Medulla oblongata (tissue), 1 donor: Measurements from ENCODE around the gene BMERB1.
A peak's percentile ranks its signal among the peaks of the same experiment; 100 is the strongest.
"Not testable (repeated sequence)": the region's sequence is repeated elsewhere in the genome, so short reads cannot be mapped to it uniquely, and the experiment has no call there.

Experiments used
- DNase-seq: peaks from one replicate; pipeline ENCODE4 v3.0.0-alpha.2; 2015; ENCODE audit errors: extremely low spot score

BMERB1 gene

GRCh38 chr16:15425861-15426260, 8.5 kb upstream of the BMERB1 start:
- no peak for DNase-seq

DNA sequence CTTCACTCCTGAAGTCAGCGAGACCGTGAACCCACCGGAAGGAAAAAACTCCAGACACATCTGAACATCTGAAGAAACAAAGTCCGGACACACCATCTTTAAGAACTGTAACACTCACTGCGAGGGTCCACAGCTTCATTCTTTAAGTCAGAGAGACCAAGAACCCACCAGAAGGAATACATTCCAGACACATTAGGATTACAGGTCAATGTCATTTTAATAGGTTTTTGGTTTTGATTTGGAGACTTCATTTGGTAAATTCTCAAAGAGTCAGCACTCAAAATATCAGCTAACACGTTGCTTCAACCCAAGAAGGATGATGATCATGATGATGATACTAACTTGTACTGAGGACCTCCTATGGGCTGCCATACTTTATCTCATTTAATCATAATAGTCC, 7.6 kb upstream of the BMERB1 start:
- no peak for DNase-seq

DNA sequence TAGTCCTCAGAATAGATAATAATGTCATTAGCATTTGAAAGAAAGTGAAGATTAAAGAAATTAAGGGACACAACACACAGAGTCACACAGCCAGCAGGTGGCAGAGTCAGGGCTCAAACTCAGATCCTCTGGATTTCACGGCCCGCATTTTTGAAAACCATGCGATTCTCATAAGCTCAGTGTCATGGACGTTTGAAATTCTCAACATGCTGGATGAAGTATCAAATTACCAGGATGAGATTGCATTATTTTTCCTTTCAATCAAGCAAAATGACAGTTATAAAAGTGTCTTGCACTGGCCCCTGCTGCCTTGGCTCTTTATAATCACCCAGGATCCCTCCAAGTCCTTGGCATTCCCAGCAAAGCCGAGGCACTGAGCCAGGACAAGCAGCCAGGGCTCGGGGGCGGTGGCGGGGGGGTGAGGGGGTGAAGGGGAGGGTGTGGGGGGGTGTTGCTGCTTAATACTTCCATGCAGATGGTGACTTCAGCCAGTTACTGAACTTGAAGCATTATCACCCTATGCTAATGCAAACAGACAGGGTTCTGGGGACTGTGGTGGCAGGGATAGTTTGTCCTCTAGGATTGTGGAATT, 6.6 kb upstream of the BMERB1 start:
- DNase-seq = peak; percentile 77

DNA sequence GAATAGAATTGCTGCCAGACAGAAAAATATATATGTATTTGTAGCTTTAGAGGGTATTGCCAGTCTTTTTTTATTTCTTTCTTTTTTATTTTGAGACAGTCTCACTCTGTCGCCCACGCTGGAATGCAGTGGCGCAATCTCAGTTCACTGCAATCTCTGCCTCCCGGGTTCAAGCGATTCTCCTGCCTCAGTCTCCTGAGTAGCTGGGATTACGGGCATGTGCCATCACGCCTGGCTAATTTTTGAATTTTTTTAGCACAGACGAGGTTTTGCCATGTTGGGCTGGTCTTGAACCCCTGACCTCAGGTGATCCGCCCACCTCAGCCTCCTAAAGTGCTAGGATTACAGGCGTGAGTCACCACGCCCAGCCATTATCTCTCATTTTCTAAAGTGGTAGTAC, 3.5 kb upstream of the BMERB1 start:
- DNase-seq = not testable (repeated sequence)

DNA sequence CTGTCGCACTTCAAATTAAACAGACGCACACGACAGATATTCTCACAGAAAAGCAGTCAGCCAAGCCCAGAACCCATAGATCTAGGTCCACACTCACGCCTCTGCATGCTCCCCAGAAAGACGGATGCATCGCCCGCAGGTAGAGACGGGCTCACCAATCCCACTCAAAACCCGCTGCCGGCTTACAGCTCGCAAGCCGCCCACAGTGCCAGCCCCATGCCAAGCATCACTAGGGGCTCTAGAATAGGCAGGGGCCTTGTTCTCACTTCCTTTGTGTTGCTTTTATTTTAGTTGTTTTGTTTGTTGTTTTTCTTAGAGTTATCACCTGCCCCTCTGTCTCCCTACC, 336 bp upstream of the BMERB1 start:
- no peak for DNase-seq

GRCh38 chr16:15435216-15435864, 952 bp downstream of the BMERB1 start:
- DNase-seq = no peak

- no peak for DNase-seq
These were observed 4.7 kb downstream of the BMERB1 start for GRCh38 chr16:15439102-15439501.

GRCh38 chr16:15439521-15439920, 5.1 kb downstream of the BMERB1 start:
- DNase-seq = no peak

- no peak for DNase-seq
These were observed 6.5 kb downstream of the BMERB1 start for GRCh38 chr16:15440852-15441251.

- DNase-seq = not testable (repeated sequence)
These were observed 7.8 kb downstream of the BMERB1 start for GRCh38 chr16:15442140-15442539.

GRCh38 chr16:15443753-15444152, 9.4 kb downstream of the BMERB1 start:
- no peak for DNase-seq

DNA sequence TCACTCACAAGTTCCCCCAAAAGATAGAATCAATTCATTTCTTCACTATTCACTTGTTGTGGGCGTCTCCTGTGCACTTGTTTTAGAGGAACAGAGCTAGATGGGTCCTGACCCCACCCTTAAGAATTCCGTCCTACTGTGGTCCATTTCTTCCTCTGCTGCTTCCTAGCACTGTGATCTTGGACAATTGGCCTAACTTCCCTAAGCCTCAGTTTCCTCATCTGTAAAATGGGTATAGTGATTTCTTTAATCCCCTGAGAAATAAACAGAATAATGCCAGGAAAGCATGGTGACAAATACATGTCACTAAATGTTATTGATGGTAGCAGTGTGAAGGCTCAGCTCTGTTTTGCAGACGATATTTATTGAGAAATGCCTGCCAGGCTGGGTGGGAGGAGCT, 9.9 kb downstream of the BMERB1 start:
- no peak for DNase-seq

DNA sequence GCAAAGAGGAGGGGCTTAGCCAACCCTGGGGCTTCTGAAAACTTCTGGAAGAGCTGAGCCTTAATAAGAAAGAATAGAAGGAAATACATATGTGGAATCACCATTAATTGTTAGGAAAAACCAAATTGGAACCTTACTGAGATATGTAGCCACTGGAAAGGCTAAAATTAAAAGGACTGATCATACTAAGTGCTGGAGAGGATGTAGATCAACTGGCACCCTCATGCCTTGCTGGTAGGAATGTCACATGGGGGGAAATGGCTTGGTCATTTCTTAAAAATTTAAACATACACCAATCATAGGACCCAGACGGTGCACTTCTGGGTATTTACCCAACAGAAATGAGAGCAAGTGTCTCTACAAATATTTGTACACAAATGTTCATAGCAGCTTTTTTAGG, 11.1 kb downstream of the BMERB1 start:
- DNase-seq = no peak

- no peak for DNase-seq
These were observed 12.5 kb downstream of the BMERB1 start for GRCh38 chr16:15446901-15447300.

GRCh38 chr16:15450624-15451023, 16.2 kb downstream of the BMERB1 start:
- DNase-seq = peak; percentile 13

GRCh38 chr16:15451098-15451731, 16.8 kb downstream of the BMERB1 start:
- DNase-seq = no peak

DNA sequence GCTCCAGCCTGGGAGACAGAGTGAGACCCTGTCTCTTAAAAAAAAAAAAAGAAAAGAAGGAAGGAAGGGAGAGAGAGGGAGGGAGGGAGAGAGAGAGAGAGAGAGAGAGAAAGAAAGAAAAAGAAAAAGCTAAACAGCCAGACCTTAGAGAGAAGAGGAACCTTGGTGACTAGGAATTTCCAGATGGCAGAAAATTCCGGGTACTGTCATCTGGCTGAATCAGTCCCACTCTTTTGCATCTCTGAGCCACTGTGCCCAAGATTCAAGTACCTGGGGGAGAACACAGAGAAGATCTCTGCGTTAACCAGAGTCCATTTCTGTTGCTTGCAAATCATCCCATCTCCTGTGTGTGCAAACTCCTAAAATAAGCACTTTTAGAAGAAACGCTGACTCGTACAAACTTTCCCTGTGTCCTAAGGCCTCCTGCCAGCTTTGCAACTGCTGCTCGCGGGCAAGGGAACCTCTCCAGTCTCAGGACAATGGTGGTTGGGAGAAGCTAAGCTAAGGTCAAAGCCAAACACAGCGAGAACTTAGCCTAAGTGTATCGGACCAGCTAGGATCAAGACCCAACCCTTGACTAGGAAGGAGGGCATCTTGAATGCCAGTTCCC, 18.0 kb downstream of the BMERB1 start:
- no peak for DNase-seq

GRCh38 chr16:15453296-15453695, 18.9 kb downstream of the BMERB1 start:
- DNase-seq = not testable (repeated sequence)

- not testable (repeated sequence) for DNase-seq
These were observed 20.5 kb downstream of the BMERB1 start for GRCh38 chr16:15454933-15455332.

GRCh38 chr16:15457400-15457799, 23.0 kb downstream of the BMERB1 start:
- no peak for DNase-seq

DNA sequence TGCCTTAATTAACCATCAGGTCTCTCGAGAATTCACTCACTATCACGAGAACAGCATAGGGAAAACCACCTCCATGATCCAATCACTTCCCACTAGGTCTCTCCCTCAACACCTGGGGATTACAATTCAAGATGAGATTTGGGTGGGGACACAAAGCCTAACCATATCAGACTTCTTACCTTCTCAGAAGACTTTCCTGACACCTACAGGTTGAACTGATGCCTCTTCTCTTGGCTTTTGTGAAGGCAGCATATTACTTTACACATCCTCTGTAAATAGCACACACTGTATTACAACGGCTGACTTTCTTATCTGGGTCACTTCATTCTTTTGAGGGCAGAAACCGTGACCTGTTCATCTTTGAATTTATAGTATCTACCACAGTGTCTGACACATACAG, 23.6 kb downstream of the BMERB1 start:
- DNase-seq = no peak

GRCh38 chr16:15459791-15460190, 25.4 kb downstream of the BMERB1 start:
- DNase-seq = no peak

DNA sequence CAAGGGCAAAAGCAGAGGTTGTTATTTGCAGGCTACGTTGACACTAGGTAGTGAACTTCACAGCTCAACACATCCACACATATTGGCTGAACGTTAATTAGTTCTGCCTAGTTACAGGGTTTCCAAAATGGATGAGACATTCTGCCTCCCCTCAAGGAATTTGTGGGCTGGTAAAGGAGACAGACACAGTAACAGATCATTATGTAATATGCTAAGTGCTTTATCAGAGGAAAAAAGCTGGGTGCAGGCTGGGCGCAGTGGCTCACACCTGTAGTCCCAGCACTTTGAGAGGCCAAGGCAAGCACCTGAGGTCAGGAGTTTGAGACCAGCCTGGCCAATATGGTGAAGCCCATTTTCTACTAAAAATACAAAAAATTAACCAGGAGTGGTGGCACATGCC, 26.2 kb downstream of the BMERB1 start:
- no peak for DNase-seq
